IPS DF 4.7 (cell line): ENCODE measurements around the gene ENTPD6.
"Not testable (repeated sequence)": the region's sequence is repeated elsewhere in the genome, so short reads cannot be mapped to it uniquely, and the experiment has no call there.

Experiments used
- DNase-seq: peaks from one replicate; pipeline ENCODE4 v3.0.0-alpha.2; 2013; ENCODE audit warnings: low spot score; ENCODE audit errors: extremely low read depth

The ENTPD6 gene

DNA sequence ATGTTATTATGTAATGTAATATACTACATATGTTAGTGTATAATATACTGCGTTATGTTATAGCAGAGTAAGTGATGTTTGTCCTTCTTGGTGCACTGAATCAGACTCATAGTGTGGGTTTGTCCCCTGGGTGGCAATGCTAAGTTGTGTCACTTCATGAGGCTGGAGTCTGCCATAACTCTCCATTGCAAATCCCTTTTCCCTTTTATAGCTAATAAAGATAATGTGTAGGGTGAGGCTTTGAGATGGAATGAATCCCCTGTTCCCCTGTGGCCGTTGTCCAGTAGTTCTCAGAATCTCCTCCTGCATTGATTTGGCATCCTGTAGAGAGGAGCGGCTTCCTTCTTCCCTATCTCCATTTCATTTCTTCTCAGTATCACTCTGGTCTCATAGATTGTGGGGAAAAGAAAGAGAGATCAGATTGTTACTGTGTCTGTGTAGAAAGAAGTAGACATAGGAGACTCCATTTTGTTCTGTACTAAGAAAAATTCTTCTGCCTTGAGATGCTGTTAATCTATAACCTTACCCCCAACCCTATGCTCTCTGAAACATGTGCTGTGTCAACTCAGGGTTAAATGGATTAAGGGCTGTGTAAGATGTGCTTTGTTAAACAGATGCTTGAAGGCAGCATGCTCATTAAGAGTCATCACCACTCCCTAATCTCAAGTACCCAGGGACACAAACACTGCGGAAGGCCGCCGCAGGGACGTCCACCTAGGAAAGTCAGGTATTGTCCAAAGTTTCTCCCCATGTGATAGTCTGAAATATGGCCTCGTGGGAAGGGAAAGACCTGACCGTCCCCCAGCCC, 45.5 kb downstream of the ENTPD6 start:
- DNase-seq: not testable (repeated sequence)

GRCh38 chr20:25241659-25241955, 46.1 kb downstream of the ENTPD6 start:
- DNase-seq: not testable (repeated sequence)

DNA sequence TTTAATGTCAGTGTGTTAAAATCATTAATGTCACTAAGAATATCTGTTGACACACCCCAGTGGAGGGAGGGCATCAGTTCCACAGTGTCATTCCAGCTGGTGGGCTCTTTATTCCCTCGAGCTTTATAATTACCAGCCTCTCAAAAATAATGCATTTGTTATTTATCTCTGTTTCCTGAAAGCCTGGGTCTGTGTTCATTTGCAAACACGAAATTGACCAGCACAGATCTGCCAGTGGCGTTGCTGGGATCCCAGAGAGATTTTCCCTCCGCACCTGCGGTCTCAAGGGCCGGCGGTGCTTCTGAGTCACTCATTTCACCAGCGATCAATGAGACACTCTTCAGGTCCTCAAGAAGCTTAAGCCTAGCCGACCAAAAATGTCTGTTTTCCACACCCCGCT, 46.7 kb downstream of the ENTPD6 start:
- no peak for DNase-seq

DNA sequence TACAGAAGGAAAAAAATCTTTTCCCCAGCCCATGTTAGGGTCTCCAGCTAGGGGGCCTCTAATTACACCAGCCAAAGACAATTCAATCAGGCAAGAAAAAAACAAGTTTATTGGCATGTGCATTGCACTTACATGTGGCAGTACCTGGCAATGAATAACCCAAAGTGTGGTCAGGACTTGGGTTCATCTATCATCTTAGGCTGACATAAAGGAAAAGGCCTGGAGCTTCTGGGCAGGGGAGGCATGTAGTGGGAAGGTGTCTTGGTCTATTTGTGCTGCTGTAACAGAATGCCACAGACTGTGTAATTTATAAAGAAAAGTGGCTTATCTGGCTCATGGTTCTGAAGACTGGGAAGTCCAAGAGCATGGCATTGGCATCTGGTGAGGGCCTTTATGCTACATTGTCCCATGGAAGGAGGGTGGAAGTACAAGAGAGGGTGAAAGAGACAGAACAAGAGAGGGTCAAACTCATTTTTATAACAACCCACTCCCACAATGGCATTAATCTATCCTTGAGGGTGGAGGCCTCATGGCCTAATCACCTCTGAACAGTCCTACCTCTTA, 48.0 kb downstream of the ENTPD6 start:
- DNase-seq: no peak

DNA sequence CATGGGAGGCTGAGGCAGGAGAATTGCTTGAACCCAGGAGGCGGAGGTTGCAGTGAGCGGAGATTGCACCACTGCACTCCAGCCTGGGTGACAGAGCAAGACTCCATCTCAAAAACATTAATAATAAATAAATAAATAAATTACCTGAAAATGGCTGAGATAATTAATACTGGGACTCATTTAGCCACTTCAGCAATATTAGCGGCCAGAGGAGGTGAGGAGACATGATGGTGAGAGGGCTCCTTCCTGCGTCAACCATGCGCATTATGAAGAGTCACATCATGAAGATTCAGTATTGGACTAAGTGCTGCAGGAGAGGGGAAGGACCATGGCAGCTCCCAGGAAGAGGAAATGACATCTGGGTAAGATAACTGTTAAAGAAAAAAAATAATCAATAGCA, 49.5 kb downstream of the ENTPD6 start:
- no peak for DNase-seq

- no peak for DNase-seq
Measured at GRCh38 chr20:25245461-25245860, 49.9 kb downstream of the ENTPD6 start.

DNA sequence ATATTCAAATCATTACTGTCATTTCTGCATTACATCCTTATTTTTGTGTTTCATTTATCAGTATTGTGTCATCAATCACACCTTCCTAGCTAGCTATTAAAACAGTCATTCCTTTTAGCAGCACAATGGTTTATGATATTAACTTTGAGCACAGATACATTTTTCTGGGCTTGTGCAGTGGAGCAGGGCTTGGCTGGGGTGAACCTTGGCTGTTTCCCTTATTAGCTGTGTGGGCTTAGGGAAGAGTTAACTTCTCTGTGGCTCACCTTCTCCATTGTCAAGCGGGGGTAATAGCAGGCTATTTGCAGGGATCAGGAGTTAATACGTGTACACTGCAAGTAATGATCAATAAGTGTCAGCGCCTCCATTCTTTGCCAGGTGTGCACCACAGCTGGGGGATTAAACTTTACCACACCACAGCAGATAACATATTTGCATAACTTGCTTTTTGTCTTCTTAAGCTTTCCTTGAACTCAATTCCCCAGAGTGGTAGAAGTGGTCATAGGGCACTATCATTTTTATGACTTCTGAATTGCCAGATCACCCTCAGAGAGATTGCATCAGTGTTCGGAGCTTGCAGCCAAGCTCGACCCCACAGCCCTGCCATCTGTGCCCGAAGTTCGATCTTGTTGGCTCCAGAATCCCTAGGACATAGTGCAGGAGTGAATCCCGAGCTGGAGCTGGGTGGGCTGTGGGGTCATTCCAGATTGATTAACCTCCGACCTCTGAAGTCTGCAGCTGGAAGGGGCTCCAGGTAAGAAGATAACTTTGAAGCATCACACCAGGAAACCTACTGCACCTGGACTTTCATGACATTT, 50.9 kb downstream of the ENTPD6 start:
- no peak for DNase-seq

DNA sequence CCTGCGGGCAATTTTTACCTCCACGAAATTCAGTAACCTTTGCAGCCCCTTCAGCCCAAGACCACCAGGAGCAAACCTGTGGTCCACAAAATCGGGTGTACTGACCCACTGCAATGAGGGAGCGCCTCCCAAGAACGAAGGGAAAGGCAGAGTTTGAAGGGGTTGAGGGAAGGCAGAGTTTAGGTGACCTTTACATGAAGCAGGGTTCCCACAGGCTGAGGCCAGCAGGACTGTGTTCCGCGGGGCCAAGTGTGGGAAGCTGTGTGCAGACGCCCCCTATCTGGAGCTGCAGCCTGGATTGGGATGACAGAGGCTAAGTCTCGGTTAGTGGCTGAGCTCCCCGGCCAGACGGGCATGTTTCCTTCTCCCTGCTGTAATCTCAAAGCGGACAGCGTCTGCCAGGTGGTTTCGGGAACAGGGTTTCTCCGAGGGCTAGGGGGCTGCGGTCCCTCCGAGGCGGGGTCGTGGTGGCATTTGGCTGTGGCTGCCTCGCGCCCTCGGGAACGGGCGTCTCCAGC, 51.5 kb downstream of the ENTPD6 start:
- DNase-seq: no peak

GRCh38 chr20:25247518-25247955, 52.0 kb downstream of the ENTPD6 start:
- DNase-seq: no peak

GRCh38 chr20:25247956-25248785, 52.7 kb downstream of the ENTPD6 start, which contains the start of gene PYGB:
Gene PYGB (plus strand): TSS chr20:25248085. CDS start chr20:25248179, 94 bp downstream.
- DNase-seq: no peak

DNA sequence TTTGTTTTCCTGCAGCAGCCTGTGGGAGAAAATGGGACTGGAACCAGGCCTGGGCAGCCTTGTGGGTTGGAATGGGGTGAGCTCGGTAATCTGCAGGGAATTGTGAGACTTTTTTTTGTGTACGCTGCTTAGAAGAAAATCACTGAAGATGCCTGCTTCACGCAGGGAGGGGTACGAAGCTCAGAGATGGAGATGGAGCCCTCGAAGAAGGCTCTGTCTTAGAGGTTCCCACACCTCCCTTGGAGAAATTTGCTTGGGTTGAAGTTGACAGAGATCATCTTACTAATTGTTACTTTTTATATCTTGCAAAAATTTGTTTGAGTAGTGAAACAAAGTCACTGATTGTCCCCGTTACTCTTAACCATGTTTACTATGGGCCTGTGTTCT, 53.3 kb downstream of the ENTPD6 start:
- no peak for DNase-seq

DNA sequence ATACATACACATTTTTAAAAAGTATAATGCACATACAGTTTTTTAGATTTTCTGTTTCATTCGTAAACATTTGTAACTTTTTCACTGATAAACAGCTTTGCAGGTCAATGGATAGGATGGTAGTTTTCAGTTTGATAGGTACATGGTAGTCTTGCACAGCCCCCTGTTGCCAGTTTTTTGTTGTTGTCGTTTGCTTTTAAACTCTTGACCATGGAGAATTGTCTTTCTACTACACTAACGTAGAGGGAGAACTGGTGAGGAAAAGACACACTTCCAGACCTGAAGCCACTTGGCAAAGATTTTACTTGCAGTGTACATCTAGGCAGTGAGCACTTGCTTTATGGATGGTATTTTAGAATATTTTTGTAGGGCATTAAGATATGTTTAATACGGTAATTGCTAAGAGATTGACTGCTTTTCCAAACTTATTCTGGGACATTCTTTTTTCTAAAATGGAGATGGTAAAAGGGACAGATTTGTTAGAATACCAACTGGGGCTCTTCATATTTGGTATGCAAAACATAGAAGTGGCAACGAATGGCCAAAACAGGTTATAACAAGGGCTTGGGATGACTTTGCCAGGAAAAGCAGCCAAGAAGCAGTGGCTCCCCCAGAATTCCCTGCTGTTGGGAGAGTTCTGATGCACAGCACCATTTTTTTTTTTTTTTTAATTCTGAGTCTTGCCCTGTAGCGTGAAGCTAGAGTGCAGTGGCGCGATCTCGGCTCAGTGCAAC, 53.9 kb downstream of the ENTPD6 start:
- DNase-seq: no peak

GRCh38 chr20:25250508-25250907, 55.0 kb downstream of the ENTPD6 start:
- no peak for DNase-seq

DNA sequence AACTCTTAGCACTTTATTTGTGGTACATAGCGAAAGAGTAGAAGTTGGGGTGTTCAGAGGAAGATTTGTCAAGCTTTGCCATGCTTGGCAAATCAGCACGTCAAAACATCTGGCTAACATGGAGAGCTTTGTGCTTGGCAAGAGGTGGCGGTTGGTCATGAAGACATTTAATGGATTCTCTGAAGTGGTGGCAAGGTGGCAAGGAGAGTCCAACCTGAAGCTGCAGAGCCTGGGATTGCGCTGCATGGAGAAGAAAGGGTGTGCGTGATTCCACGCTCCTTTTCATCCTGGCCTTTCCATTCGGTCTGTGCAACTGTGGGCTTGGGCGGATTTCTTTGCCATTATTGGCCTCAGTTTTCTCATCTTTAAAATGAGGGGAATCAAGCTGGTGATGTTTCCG, 55.5 kb downstream of the ENTPD6 start:
- no peak for DNase-seq

DNA sequence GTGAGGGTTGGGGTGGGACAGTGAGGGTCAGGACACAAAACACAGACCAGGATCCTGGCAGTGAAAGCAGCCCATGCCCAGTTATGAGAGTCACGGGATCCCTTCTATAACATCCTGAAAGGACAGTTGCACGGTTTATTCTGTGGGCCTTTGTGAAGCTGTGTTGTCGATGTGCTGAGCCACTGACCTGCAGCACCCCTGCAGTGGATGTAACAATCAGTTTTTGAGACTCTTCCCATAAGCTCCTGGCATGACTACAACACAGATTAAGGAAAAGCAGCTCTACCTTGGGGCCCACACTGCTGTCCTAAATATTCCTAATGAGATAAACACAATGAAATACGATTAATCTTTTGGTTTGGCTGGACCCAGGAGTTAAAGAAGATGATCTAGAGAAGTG, 56.0 kb downstream of the ENTPD6 start:
- DNase-seq: no peak

- DNase-seq: no peak
Measured at GRCh38 chr20:25252230-25252651, 56.7 kb downstream of the ENTPD6 start.

DNA sequence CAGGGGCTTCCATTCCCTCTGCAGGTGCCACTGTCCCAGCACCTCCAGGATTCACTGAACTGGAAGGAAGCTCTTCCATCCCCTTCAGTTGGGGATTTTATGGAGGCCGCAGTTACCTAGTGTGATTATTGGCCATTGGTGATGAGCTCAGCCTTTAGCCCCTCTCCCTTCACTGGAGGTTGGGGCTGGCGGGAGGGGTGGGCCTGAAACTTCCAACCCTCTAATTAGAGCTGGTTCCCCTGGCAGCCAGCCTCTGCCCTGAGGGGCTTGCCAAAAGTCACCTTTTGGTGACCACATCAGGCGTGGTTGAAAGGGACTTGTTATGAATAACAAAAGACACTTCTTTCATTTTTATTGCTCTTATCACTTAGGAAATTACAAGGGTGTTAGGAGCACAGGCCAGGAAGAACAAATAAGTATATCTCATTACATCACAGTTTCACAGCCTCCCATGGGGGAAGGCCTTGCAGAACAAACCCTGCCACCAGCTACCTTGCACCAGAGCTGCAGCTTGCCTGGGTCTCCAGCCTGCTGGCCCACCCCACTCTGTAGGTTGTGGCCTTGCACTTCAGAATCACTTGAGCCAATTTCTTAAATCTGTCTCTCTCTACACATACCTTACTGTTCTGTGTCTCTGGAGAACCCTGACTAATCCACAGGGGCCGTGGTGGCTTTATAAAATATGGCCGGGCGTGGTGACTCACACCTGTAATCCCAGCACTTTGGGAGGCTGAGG, 57.3 kb downstream of the ENTPD6 start:
- no peak for DNase-seq

GRCh38 chr20:25253606-25254275, 58.2 kb downstream of the ENTPD6 start:
- DNase-seq: no peak

DNA sequence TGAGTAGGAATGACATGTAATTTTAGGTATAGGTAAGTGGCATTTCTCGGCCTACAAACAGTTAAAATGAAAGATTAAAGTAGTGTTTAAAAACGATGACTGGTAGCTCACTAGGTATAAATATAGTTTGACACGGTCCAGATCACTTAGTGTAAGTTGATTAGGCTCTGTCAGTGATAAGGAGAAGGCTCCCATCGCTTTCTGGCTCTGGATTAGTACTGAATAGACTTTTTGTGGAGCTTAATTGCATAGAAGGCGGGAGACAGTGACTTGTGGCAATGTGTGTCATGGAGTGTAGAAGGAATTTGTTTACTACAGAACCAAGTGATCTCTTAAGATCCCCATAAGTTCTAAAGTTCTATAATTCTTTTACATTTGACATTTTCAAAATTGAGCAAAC, 59.1 kb downstream of the ENTPD6 start:
- DNase-seq: no peak
